GM18502 (cell line): ENCODE results near the gene FPR3.
"Not testable (repeated sequence)": the region's sequence is repeated elsewhere in the genome, so short reads cannot be mapped to it uniquely, and the experiment has no call there.

Source experiments
- ATAC-seq: cut with Tn5 transposase; IDR thresholded peaks from one replicate; pipeline ENCODE4 v1.9.1; 2021; ENCODE audit warnings: mild to moderate bottlenecking; ENCODE audit not compliant: unreplicated experiment, poor library complexity

Gene FPR3

DNA sequence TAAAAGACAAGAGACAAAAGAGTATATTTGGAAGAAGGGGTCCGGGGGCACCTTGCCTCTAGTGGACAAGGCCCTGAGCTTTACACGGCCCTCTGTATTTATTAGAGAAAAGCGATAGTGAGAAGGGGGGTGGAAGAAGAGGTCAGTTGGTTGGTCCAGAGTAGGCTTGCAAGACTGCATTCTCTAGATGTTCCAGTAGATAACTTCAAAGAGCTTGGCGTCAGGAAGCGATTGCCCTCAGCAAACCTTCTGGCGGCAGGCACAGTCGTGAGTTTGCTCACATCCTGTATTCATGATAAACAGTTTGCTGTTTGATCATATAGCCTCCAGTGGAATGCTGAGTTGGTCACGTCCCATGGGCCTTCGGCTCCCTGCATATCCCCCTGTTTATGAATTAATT, 9.8 kb downstream of the FPR3 start:
- not testable (repeated sequence) for ATAC-seq

DNA sequence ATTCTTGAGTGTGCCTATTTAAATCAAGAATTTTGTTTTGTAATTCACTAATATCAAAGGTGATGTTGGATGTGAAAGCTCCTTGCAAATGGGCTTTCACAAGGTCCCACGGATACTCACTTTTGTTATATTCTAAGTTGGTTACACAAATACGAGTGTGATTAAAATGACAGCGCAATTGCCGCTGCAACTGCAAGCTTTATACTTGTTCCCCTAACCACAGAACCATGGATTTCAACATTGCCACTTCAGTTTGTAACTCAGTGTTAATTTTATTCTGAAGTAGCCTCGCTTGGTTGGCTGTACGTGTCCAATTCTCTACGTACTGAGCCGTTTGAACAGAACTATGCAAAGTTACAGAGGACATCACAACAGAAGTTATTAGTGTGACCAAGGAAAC, 10.4 kb downstream of the FPR3 start:
- ATAC-seq, result not testable (repeated sequence)

DNA sequence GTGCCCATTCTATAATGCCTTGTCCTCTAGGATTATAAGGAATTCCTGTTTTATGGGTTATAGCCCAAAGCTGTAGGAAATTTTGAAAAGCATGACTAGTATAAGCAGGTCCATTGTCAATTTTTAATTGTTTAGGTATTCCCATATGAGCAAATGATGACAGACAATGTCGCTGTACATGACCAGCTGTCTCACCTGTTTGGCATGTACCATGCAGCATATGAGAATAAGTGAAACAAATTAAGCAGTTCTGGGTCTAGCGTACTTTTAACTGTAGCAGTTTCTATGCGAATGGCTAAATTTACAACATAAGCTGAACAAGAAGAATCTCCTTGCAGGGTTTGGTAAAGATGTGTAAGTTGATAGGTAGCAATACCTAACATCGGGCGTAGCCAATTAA, 11.6 kb downstream of the FPR3 start:
- ATAC-seq, result not testable (repeated sequence)

DNA sequence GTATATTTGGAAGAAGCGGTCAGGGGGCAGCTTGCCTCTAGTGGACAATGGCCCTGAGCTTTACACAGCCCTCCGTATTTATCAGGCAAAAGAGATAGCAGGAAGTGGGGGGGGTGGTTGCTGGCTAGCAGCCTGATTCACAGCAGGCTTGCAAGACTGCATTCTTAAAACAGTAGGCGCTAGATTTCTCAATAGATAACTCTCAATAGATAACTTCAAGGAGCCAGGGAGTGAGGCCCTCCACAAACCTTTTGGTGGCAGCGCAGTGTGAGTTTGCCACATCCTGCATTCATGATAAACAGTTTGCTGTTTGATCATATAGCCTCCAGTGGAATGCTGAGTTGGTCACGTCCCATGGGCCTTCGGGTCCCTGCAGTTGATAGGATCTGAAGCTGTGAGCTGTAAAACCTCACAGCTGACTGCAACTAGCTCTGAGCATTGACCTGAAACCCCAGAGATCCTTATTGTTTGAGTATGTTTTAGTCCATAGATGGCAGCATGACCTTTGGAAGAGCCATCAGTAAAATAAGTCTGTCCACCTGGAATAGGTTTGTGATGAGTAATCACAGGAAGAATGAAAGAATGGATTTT, 12.2 kb downstream of the FPR3 start:
- no peak for ATAC-seq

DNA sequence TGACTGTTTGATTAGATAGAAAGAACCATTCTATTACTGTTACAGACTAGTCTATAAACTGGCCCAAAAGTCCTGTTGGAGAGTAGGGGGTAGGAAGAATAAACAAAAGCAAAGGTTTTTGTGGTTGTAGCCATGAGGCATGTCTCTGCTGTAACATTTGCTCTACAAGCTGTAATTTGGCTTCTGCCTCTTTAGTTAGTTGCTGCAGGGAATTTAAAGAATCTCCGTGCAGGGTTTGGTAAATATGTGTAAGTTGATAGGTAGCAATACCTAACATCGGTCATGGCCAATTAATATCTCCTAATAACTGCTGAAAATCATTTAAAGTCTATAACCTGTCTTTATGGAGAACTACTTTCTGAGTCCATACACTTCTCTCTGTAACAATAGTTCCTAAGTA, 13.0 kb downstream of the FPR3 start:
- ATAC-seq, result no peak

DNA sequence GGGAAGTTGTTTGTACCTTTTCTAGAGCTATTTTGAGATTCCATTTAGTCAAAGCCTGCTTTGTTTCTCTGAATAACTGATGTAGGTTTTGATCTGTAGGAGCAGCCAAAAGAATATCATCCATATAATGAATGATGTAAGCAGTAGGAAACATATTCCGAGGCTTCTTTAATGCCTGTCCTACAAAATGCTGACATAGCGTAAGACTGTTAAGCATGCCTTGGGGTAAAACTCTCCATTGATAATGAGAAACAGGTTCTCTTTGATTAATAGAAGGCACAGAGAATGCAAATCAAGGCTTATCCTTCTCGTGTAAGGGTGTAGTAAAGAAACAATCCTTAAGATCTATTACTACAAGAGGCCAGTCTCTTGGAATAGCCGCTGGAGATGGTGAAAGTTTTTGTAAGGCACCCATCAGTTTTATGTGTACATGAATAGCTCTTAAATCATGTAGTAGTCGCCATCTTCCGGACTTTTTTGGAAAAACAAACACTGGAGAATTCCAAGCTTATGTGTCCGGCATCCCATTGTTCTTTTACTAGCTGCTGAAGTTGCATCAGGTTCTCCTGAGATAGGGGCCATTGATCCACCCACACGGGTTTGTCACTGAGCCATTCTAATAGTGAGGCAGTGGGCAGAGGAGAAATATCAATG, 13.5 kb downstream of the FPR3 start:
- ATAC-seq, result no peak

DNA sequence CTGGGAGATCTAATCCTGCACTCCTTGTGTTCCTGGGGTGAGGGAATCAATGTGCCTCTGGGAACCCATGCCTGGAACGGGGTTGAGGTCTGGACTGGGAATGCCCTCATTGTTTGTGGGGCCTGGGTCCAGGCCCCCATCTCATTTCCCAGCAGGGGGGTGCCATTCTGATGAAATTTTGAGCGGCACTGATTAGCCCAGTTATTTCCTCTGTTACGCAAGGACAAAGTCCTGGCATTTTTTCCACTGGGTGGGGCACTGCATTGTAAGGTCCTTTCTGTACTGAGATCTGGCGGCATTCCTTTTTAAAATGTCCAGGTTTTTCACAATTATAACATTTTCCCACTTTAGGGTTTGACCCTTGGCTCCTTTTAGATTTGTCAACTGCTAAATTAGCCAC, 14.8 kb downstream of the FPR3 start:
- no peak for ATAC-seq

DNA sequence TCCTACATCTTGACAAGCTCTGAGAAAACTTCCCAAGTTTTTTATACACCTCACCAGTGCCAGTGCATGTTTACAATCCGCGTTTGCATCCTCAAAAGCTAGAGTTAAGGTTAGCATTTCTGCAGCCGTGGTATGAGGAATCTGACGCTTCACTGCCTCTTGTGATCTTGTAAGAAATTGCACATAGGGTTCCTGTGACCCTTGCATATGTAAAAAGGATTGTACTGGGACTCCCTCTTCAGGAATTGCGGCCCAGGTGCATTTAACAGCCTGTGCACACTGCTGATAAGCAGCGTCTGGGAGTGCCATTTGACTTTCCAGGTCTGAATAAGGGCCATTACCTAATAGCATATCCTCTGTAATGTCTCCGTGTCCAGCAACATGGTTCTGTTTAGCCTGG, 15.3 kb downstream of the FPR3 start:
- ATAC-seq, result no peak

DNA sequence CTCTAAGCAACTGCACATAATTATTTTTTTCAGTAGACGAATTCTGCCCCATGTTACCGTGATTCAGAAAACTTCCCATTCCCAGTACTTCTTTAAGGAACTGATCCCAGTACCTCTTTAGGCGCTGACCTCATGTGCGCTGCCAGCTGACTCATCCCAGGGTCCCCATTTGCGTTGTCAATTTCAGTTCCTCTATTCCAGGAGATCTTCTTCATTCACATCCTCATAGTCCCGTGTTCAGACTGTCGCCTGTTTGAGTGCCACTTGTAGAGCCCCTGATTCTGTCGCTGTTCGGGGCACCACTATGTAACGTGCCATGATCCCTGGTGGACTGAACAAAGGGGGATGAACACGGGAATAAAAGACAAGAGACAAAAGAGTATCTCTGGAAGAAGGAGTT, 16.4 kb downstream of the FPR3 start:
- no peak for ATAC-seq

DNA sequence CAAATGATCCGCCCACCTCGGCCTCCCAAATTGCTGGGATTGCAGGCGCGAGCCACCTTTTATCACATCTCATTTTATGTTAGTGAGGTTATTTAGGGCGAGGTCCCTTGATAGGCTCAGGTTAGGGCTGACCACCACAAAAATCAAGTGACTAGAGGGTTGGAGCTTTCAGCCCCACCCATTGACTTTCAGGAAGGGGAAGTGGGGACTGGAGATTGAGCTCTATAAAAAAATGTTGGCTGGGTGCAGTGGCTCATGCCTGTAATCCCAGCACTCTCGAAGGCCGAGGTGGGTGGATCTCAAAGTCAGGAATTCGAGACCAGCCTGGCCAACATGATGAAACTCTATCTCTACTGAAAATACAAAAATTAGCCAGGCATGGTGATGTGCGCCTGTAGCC, 20.1 kb downstream of the FPR3 start:
- no peak for ATAC-seq

DNA sequence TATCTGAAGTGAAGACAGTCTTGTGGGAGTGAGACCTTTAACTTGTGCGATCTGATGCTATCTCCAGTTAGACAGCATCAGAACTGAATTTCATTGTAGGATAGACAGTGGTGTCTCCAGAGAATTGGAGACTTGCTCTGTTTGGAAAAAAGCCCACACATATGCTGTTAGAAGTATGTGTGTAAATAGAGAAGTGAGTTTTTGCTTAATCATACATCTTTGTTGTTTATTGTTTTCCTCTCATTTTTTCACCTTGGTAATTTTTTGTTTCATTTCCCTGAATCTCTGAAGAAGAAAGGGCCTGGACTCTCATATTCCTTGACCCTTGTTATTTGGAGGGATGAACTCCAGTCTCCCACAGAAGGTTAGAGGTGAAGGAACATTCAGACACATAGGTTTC, 21.8 kb downstream of the FPR3 start:
- ATAC-seq, result no peak

DNA sequence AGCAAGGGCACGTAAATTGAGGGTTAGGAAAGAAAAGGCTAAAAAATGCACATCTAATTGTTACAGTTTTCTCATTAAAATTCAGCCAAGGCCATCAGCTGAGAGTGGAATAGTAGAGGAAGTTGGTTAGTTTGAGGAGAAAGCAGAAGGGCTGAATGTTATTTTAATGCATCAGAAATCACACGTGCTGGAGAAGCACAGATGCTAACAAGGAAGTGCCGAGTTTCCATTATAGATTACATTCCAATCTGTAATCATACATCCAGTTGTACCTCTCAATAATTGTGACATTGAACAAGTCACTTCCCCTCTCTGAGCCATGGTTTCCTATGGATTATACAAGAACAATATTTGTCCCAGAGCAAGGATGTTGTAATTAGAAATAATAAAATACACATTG, 25.1 kb downstream of the FPR3 start:
- ATAC-seq, result no peak

DNA sequence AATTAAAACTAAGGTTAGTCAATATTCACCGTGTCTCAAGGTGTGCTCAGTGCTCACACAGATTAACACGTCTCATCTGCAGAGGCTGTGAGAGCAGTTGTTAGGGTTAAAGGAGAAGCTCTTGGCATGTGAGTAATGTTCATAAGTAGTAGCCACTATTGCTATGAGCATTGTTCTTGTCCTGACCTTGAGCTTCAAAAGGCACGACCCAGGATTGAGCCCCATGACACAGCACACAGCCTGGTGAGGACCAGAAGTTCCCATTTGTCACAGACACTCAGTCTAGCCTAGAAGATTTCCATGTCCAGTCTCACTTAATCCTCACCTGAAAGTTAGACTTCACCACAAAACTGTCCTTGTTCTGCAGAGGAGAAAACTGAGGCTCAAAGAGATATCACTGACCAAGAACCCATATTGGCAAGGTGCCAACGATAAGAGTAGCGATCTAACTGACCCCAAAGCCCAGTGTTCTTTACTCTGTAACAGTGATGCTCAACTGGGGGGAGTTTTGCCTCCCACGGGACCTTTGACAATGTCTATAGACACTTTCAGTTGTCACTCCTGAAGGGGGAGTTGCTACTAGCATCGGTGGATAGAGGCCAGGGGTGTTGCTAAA, 26.0 kb downstream of the FPR3 start:
- ATAC-seq, result no peak

DNA sequence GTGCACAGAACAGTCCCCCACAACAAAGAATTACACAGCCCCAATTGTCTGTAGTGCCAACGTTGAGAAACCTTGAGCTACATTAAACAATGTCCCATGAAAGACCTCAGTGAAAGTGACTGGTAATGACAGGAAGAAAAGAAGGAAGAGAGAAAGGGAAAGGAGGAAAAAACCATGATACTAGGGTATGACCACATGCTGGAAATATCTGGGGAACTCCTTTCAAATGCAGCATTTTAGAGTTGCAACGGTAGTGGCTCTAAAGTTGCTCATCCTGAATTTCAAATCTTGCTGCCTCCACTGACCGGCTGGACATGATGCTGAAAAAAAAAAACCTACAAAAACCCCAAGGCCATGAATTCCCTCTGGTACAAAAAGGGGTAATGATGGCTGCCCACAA, 26.5 kb downstream of the FPR3 start:
- ATAC-seq, result no peak

DNA sequence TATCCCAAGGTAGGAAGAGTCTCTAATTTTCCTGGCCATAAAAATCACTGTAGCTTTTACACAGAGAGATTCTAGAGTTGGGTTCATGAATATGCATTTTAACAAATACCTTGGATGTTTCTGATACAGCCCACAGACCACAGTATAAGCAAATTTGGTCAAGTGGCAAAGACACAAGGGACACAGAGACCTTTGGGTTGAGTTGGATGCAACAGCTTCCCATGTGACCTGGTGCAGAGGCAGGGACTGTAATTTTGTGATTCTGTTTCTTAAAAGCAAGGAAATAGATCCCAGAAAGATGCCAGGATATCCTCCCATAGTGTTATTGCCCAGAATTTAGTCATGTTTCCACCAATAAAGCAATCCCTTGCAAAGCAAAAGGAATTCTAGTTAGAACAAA, 27.0 kb downstream of the FPR3 start:
- ATAC-seq, result no peak

DNA sequence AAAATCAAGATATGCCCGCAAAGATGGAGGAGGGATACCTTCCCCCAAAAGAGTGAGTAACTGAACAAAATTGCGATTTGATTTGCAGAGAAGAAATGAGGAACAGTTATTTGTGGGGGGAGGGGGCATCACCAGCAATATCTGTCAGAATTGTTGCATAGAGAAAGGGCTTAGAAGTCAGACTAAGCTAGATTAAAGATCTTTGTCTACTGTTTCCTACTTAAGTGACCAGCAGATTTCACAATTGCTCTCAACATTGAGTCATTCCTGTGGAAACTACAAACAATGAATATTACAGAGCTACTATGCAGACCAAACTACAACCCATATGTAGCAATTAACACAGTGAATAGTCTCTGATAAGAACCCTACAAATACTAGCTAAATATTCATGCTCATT, 27.4 kb downstream of the FPR3 start:
- ATAC-seq, result no peak

DNA sequence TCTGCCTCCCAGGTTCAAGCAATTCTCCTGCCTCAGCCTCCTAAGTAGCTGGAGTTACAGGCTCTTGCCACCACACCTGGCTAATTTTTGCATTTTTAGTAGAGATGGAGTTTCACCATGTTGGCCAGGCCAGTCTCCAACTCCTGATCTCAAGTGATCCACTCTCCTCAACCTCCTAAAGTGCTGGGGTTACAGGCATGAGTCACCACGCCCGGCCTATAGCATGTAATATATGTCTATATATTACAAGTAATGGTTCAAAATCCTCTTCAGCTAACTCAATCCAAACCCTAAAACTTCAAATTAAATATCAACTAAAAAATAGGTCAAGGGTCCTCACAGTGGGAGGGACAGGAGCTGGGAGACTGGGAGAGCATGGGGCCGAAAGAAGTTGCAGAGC, 28.0 kb downstream of the FPR3 start:
- no peak for ATAC-seq

DNA sequence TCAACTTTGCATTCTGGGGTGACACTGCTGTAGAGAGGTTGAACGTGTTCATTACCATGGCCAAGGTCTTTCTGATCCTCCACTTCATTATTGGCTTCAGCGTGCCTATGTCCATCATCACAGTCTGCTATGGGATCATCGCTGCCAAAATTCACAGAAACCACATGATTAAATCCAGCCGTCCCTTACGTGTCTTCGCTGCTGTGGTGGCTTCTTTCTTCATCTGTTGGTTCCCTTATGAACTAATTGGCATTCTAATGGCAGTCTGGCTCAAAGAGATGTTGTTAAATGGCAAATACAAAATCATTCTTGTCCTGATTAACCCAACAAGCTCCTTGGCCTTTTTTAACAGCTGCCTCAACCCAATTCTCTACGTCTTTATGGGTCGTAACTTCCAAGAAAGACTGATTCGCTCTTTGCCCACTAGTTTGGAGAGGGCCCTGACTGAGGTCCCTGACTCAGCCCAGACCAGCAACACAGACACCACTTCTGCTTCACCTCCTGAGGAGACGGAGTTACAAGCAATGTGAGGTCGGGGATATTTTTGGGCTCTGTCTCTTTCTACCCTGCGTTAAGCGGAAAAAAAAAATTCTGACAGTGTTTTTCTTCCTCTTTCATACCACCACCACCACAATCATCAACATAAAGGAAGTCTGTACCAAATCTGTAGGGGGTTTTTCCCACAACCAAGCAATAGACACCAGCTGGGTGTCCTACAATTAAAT, 29.5 kb downstream of the FPR3 start:
- no peak for ATAC-seq

DNA sequence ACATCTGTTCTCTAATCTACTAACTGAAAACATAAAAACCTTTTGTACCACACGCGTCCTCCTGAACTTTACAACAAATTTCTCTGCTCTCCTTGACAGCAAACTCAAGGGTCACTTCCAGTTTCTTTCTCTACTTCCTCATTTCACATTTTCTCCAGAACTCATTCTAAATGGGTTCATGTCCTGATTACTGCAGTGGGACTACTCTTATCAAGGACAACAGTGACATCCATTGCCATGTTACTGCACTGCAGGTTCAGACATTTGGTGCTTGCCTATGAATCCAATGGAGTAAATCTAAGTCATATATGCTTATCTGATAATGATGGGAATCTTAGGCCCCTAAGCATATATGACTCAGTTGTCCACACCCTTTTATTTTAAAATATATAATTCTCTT, 35.3 kb downstream of the FPR3 start:
- ATAC-seq, result no peak

DNA sequence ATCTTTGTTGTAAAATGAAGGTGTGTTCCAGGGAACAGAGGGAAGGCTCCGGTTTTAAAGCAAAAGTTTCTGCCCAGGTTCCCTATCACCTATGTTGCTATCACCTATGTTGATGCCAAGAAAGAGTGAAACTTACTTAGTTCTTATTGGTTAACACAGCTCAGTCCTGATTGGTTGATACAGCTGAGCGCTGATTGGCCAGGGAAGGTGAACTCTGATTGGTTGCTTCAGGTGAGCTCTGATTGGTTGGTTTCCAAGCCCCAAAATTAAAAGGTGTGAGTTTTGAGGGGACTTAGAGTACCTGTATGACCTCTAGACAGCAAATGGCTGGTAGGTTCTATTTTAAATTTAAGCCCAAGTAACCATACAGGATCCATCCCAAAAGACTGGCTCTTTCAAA, 42.2 kb downstream of the FPR3 start:
- ATAC-seq, result no peak

DNA sequence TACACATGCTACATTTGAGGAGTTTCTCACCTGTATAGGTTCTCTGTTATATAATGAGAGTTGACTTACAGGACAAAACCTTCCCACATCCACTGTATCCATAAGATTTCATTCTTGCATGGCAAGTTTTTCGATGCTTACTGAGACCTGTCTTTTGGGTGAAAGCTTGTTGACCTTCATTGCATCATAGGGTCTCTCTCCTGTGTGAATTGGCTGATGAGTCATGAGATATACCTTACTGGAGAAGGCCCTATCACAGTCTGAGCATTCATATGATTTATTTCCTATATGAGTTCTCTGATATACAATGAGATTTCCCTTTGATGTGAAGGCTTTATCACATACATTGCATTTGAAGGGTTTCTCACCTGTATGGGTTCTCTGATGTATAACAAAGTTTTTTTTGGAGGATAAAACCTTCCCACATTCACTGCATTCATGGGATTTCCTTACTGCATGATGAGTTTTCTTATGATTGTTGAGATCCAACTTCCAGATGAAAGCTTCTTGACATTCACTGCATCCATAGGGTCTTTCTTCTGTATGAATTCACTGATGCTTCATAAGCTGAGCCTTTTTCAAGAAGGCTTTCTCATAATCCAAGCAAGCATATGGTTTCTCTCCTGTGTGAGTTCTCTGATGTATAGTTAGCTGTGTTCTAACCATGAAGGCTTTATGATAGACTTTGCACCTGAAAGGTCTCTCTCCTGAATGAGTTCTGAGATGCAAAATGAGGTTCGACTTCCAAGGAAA, 67.1 kb downstream of the FPR3 start:
- no peak for ATAC-seq
